Upper lobe of left lung (tissue), 6 donors: Measurements from ENCODE around the gene GGTLC1. TPM values are rescaled to one million over a fixed set of nuclear protein-coding genes. Genes with fewer than 3 reads are reported as not detected.
"Not testable (repeated sequence)": the region's sequence is repeated elsewhere in the genome, so short reads cannot be mapped to it uniquely, and the experiment has no call there.

Experiments used
- ATAC-seq, 2 donors: fragments of 200-7000 bp; cut with Tn5 transposase; one replicate each; pipeline ENCODE4 v1.9.1; 2022; ENCODE audit warnings: mild to moderate bottlenecking in 2 of 2, moderate library complexity in 2 of 2; ENCODE audit not compliant: low FRiP score in 2 of 2
- DNase-seq, 2 donors: peaks; one replicate each; pipeline ENCODE4 v3.0.0-alpha.2; 2019 to 2020
- H3K27ac ChIP-seq, 4 donors: fragments of 200-600 bp; sonication (generic); one replicate each; pipeline ENCODE4 v1.5.1; 2016 to 2019
- H3K27me3 ChIP-seq, 4 donors: fragments of 200-600 bp; sonication (generic); one replicate each; pipeline ENCODE4 v1.5.1; 2017 to 2019
- H3K36me3 ChIP-seq, 4 donors: fragments of 200-600 bp; sonication (generic); one replicate each; pipeline ENCODE4 v1.5.1; 2016 to 2019
- H3K4me1 ChIP-seq, 4 donors: fragments of 200-600 bp; sonication (generic); one replicate each; pipeline ENCODE4 v1.5.1; 2018 to 2019
- H3K4me3 ChIP-seq, 4 donors: fragments of 200-600 bp; sonication (generic); one replicate each; pipeline ENCODE4 v1.5.1; 2017 to 2019; ENCODE audit warnings: mild to moderate bottlenecking in 2 of 4, moderate library complexity in 1 of 4
- H3K9me3 ChIP-seq, 4 donors: fragments of 200-600 bp; sonication (generic); one replicate each; pipeline ENCODE4 v1.5.1; 2018 to 2019
- CTCF ChIP-seq, 6 experiments: fragments of 450-650 bp in 4 of 6; fragments of 200-600 bp in 2 of 6; sonication (generic) in 2 of 6; IDR thresholded peaks; one replicate each; pipeline ENCODE4 v1.5.1; 2016 to 2019; ENCODE audit warnings: antibody characterized with exemption in 6 of 6
- EP300 ChIP-seq, 4 donors: sonication (generic); formaldehyde crosslinking; IDR thresholded peaks; one replicate each; pipeline ENCODE4 v1.5.1; 2017; ENCODE audit warnings: antibody characterized with exemption in 4 of 4, control low read depth in 2 of 4
- POLR2A ChIP-seq, 4 donors: fragments of 450-650 bp; IDR thresholded peaks; one replicate each; pipeline ENCODE4 v1.5.1; 2016 to 2017; ENCODE audit warnings: antibody characterized with exemption in 4 of 4, mild to moderate bottlenecking in 2 of 4
- POLR2AphosphoS5 ChIP-seq, 2 donors: sonication (generic); formaldehyde crosslinking; IDR thresholded peaks; one replicate each; pipeline ENCODE4 v1.5.1; 2017; ENCODE audit warnings: antibody characterized with exemption in 2 of 2
- WGBS, 2 donors: methylation state at CpG; one replicate each; pipeline ENCODE4 v1.1.5; 2017 to 2018; 5-methylcytosine and 5-hydroxymethylcytosine counted together
- total RNA-seq, 6 donors: library from RNA; depleted of rRNA in 4 of 6; stranded (reverse); fragments of >200 nt in 4 of 6; gene quantifications; one replicate each; pipeline versions ENCODE4 v1.1.0 to v1.2.1, GENCODE V29; 2016 to 2021
- donor health status: DM: no; HTN: no; CAD: no; lungs with moderate emphysema.
- donor health status: DM: no; HTN: yes; CAD: no; lungs with severe emphysema.

GGTLC1 gene
- total RNA-seq, 6 donors from 2014 or later = 23.0 to 94.7 (median 75.7) TPM

- not testable (repeated sequence) for ATAC-seq, H3K9me3 ChIP-seq, H3K36me3 ChIP-seq, H3K27me3 ChIP-seq
- peak; percentile 69 to 76 for DNase-seq
- Histone ChIP-seq H3K4me3 (peak overlapping the region in 3 of 4 donors; percentile 27 to 46 (median 36)), H3K4me1 (peaks cover 0 to 10% (median 0%) of the 10 kb centered on the region in 4 donors), H3K27ac (peak overlapping the region; percentile 69 to 82 (median 78))
- TF ChIP-seq EP300 (IDR thresholded peaks at IDR 0.05) (peak in 1 of 4 donors; percentile 27), POLR2AphosphoS5 (IDR thresholded peaks at IDR 0.05) (peak; percentile 29 to 67), POLR2A (IDR thresholded peaks at IDR 0.05) (peak in 3 of 4 donors; percentile 25 to 76 (median 72))
- WGBS, 2 donors = 50 to 67% methylated on average over 3 to 6 of the region's 11 CpGs
Measured at GRCh38 chr20:23981014-23981413, 7.6 kb downstream of the GGTLC1 start.

GRCh38 chr20:23979899-23980811 lies 8.4 kb downstream of the GGTLC1 start:
- Histone ChIP-seq H3K27ac (peak overlapping the region; percentile 76 to 85 (median 82)), H3K4me3 (peak overlapping the region in 3 of 4 donors; percentile 25 to 46 (median 36))
- H3K4me1 ChIP-seq, H3K36me3 ChIP-seq, H3K9me3 ChIP-seq, ATAC-seq, H3K27me3 ChIP-seq: not testable (repeated sequence)
- peak in 1 of 2 donors; percentile 62 for DNase-seq
- 65 to 71% methylated on average over 15 to 16 of the region's 17 CpGs for WGBS, 2 donors

- not testable (repeated sequence) for H3K36me3 ChIP-seq, ATAC-seq, H3K27me3 ChIP-seq, DNase-seq, H3K9me3 ChIP-seq, H3K4me1 ChIP-seq
- H3K4me3 ChIP-seq = peak overlapping the region in 3 of 4 donors; percentile 25 to 46 (median 36)
- 70% methylated on average over 6 of the region's 6 CpGs; no CpG with 5 or more reads in 1 of the 2 donors for WGBS, 2 donors
- H3K27ac ChIP-seq = peak overlapping the region in 3 of 4 donors; percentile 76 to 85 (median 82)
Measured at GRCh38 chr20:23979380-23979779, 9.2 kb downstream of the GGTLC1 start.

GRCh38 chr20:23978457-23978856 lies 10.1 kb downstream of the GGTLC1 start:
- not testable (repeated sequence) for DNase-seq, H3K4me1 ChIP-seq, H3K4me3 ChIP-seq, H3K27ac ChIP-seq, H3K9me3 ChIP-seq, ATAC-seq, H3K27me3 ChIP-seq, H3K36me3 ChIP-seq
- 15 to 21% methylated on average over 4 to 6 of the region's 6 CpGs for WGBS, 2 donors

GRCh38 chr20:23974966-23975365 lies 13.6 kb downstream of the GGTLC1 start:
- DNase-seq (no peak), ATAC-seq (no peak)
- 62 to 65% methylated on average over 8 to 9 of the region's 9 CpGs for WGBS, 2 donors

GRCh38 chr20:23971310-23971709 lies 17.3 kb downstream of the GGTLC1 start:
- TF ChIP-seq CTCF (IDR thresholded peaks at IDR 0.05) (no peak), POLR2A (IDR thresholded peaks at IDR 0.05) (no peak), EP300 (IDR thresholded peaks at IDR 0.05) (no peak), POLR2AphosphoS5 (IDR thresholded peaks at IDR 0.05) (no peak)
- H3K4me3 ChIP-seq = no peak overlapping the region
- no peak overlapping the region for H3K27ac ChIP-seq
- no peaks in the 10 kb centered on the region for H3K27me3 ChIP-seq
- H3K36me3 ChIP-seq = no peaks in the 10 kb centered on the region
- no peaks in the 10 kb centered on the region for H3K9me3 ChIP-seq
- no peak for DNase-seq
- H3K4me1 ChIP-seq = no peaks in the 10 kb centered on the region
- no peak for ATAC-seq

More at GRCh38 chr20:23974966-23975365, 13.6 kb downstream of the GGTLC1 start:
- Histone ChIP-seq H3K36me3 (no peaks in the 10 kb centered on the region), H3K27ac (no peak overlapping the region), H3K27me3 (no peaks in the 10 kb centered on the region), H3K4me1 (no peaks in the 10 kb centered on the region), H3K9me3 (no peaks in the 10 kb centered on the region), H3K4me3 (no peak overlapping the region)
- no peak for TF ChIP-seq EP300 (IDR thresholded peaks at IDR 0.05)
- no peak for TF ChIP-seq POLR2A (IDR thresholded peaks at IDR 0.05)
- TF ChIP-seq CTCF (IDR thresholded peaks at IDR 0.05) = no peak
- TF ChIP-seq POLR2AphosphoS5 (IDR thresholded peaks at IDR 0.05) = no peak
